ENCODE results near the gene SLC25A21. TPM values are rescaled to one million over a fixed set of nuclear protein-coding genes. Genes with fewer than 3 reads are reported as not detected.

The SLC25A21 gene
- total RNA-seq, 4 donors from 2014 or later = 2.0 TPM; not detected in 3

- no peaks in the 10 kb centered on the region for H3K36me3 ChIP-seq
- DNase-seq (ENCODE audit: low spot score in 2 of 2) = no peak
- no peak overlapping the region for H3K27ac ChIP-seq
- H3K27me3 ChIP-seq = peaks cover 6% of the 10 kb centered on the region
- WGBS = 71% methylated on average over 6 of the region's 6 CpGs
- H3K4me1 ChIP-seq = no peaks in the 10 kb centered on the region
- no peaks in the 10 kb centered on the region for H3K9me3 ChIP-seq
- no peak overlapping the region for H3K4me3 ChIP-seq
- TF ChIP-seq CTCF (IDR thresholded peaks at IDR 0.05) = no peak
- no peak for TF ChIP-seq POLR2A (IDR thresholded peaks at IDR 0.05)
- no peak for TF ChIP-seq EP300 (IDR thresholded peaks at IDR 0.05)
- no peak for TF ChIP-seq POLR2AphosphoS5 (IDR thresholded peaks at IDR 0.05)
Observed at GRCh38 chr14:36675581-36675980, 496.8 kb downstream of the SLC25A21 start.

GRCh38 chr14:36674659-36675058 is 497.7 kb downstream of the SLC25A21 start:
- Histone ChIP-seq H3K4me3 (no peak overlapping the region), H3K27ac (no peak overlapping the region), H3K36me3 (no peaks in the 10 kb centered on the region), H3K4me1 (no peaks in the 10 kb centered on the region), H3K27me3 (peaks cover 6% of the 10 kb centered on the region), H3K9me3 (no peaks in the 10 kb centered on the region)
- no peak for DNase-seq (ENCODE audit: low spot score in 2 of 2)
- WGBS = 87% methylated on average over 3 of the region's 3 CpGs
- TF ChIP-seq POLR2AphosphoS5 (IDR thresholded peaks at IDR 0.05) = no peak
- no peak for TF ChIP-seq CTCF (IDR thresholded peaks at IDR 0.05)
- no peak for TF ChIP-seq POLR2A (IDR thresholded peaks at IDR 0.05)
- no peak for TF ChIP-seq EP300 (IDR thresholded peaks at IDR 0.05)

GRCh38 chr14:36672095-36672494 is 500.3 kb downstream of the SLC25A21 start:
- DNase-seq (ENCODE audit: low spot score in 2 of 2) = no peak
- Histone ChIP-seq H3K27me3 (peaks cover 18% of the 10 kb centered on the region), H3K4me1 (no peaks in the 10 kb centered on the region), H3K27ac (no peak overlapping the region), H3K36me3 (no peaks in the 10 kb centered on the region), H3K4me3 (no peak overlapping the region), H3K9me3 (no peaks in the 10 kb centered on the region)
- TF ChIP-seq POLR2AphosphoS5 (IDR thresholded peaks at IDR 0.05) = no peak
- TF ChIP-seq POLR2A (IDR thresholded peaks at IDR 0.05) = no peak
- TF ChIP-seq CTCF (IDR thresholded peaks at IDR 0.05) = no peak
- no peak for TF ChIP-seq EP300 (IDR thresholded peaks at IDR 0.05)
- 91% methylated on average over 4 of the region's 4 CpGs for WGBS

GRCh38 chr14:36671149-36671548 is 501.3 kb downstream of the SLC25A21 start:
- no peaks in the 10 kb centered on the region for H3K9me3 ChIP-seq
- WGBS = 72% methylated on average over 3 of the region's 3 CpGs
- no peaks in the 10 kb centered on the region for H3K4me1 ChIP-seq
- H3K4me3 ChIP-seq = no peak overlapping the region
- TF ChIP-seq EP300 (IDR thresholded peaks at IDR 0.05) (no peak), CTCF (IDR thresholded peaks at IDR 0.05) (no peak), POLR2A (IDR thresholded peaks at IDR 0.05) (no peak), POLR2AphosphoS5 (IDR thresholded peaks at IDR 0.05) (no peak)
- peaks cover 28% of the 10 kb centered on the region for H3K27me3 ChIP-seq
- no peaks in the 10 kb centered on the region for H3K36me3 ChIP-seq
- DNase-seq (ENCODE audit: low spot score in 2 of 2) = no peak
- no peak overlapping the region for H3K27ac ChIP-seq

GRCh38 chr14:36667679-36668078 is 504.7 kb downstream of the SLC25A21 start:
- no peak for DNase-seq (ENCODE audit: low spot score in 2 of 2)
- Histone ChIP-seq H3K27me3 (peaks cover 61% of the 10 kb centered on the region), H3K4me3 (no peak overlapping the region), H3K36me3 (no peaks in the 10 kb centered on the region), H3K27ac (no peak overlapping the region), H3K4me1 (peaks cover 15% of the 10 kb centered on the region), H3K9me3 (no peaks in the 10 kb centered on the region)
- 62% methylated on average over 4 of the region's 4 CpGs for WGBS
- no peak for TF ChIP-seq POLR2A (IDR thresholded peaks at IDR 0.05)
- no peak for TF ChIP-seq POLR2AphosphoS5 (IDR thresholded peaks at IDR 0.05)

Data from suprapubic skin (tissue), 4 donors.